GM13977 (cell line): ENCODE results near the gene FANCD2.
"Not testable (repeated sequence)": the region's sequence is repeated elsewhere in the genome, so short reads cannot be mapped to it uniquely, and the experiment has no call there.

Experiments
- DNase-seq: peaks from one replicate; pipeline ENCODE4 v3.0.0; 2012; ENCODE audit warnings: low spot score
- in situ Hi-C: fragments of 300-500 bp; cut with MboI; formaldehyde crosslinking; loops from one replicate; pipeline ENCODE4 v1.12.0; 2022; ENCODE audit warnings: low sequenced_read_pairs, low pct_unique_long_range_greater_than_20kb, mixed read lengths, inconsistent platforms; ENCODE audit not compliant: unreplicated experiment
- TF ChIP-seq, protein P1 (sequence below): IDR thresholded peaks from 2 replicates; pipeline ENCODE4 v1.5.1; 2012; ENCODE audit warnings: mild to moderate bottlenecking, control low read depth; ENCODE audit not compliant: insufficient read depth; ENCODE audit errors: extremely low read depth, missing control alignments

The FANCD2 gene

DNA sequence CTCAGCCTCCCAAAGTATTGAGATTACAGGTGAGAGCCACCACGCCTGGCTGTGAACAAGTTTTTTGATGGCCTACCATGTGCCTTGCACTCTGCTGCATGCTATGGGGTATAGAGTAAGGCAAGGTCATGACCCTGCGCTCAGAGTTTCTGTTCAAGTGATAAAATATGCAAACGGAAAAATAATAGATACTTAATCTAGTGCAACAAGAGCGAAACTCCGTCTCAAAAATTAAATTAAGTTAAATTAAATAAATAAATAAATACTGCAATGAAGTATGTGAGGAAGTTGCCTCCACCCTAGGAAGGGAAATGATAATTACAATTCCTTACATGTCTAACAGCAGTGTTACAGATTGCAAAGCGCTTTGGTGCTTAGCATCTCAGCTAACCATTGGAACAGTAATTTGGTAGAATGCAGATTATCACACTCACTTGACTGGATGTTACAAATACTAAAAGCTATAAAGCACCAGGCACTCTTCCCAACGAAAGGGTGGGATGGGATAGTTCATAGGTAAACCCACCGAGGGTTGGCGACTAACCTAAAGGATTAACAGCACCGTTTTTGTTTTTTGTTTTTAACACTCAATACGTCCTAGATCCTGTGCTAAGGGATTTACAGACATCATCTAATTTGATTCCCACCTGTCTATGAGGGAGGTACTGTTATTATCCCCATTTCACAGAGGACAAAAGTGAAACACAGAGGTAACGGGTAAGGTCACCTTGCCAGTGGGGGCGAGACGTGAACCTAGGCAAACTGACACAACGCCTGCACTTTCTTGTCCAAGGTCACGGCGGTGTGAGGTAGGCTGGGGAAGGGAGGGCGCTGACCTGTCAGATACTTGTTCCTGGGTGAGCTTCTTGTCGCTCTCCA, 793 bp upstream of the FANCD2 start:
- DNase-seq, result no peak
- in situ Hi-C loops, result no loop called here
- TF ChIP-seq, protein P1, sequence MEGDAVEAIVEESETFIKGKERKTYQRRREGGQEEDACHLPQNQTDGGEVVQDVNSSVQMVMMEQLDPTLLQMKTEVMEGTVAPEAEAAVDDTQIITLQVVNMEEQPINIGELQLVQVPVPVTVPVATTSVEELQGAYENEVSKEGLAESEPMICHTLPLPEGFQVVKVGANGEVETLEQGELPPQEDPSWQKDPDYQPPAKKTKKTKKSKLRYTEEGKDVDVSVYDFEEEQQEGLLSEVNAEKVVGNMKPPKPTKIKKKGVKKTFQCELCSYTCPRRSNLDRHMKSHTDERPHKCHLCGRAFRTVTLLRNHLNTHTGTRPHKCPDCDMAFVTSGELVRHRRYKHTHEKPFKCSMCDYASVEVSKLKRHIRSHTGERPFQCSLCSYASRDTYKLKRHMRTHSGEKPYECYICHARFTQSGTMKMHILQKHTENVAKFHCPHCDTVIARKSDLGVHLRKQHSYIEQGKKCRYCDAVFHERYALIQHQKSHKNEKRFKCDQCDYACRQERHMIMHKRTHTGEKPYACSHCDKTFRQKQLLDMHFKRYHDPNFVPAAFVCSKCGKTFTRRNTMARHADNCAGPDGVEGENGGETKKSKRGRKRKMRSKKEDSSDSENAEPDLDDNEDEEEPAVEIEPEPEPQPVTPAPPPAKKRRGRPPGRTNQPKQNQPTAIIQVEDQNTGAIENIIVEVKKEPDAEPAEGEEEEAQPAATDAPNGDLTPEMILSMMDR, result no peak

- in situ Hi-C loops, result no loop called here
- no peak for DNase-seq
- TF ChIP-seq, protein P1, result no peak
Measured at GRCh38 chr3:10041034-10041433, 14.8 kb downstream of the FANCD2 start.

GRCh38 chr3:10047876-10048275, 21.6 kb downstream of the FANCD2 start:
- DNase-seq, result no peak
- TF ChIP-seq, protein P1, result no peak
- in situ Hi-C loops, result no loop called here

DNA sequence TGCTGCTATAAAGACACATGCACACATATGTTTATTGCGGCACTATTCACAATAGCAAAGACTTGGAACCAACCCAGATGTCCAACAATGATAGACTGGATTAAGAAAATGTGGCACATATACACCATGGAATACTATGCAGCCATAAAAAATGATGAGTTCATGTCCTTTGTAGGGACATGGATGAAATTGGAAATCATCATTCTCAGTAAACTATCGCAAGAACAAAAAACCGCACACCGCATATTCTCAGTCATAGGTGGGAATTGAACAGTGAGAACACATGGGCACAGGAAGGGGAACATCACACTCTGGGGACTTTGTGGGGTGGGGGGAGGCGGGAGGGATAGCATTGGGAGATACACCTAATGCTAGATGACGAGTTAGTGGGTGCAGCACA, 26.8 kb downstream of the FANCD2 start:
- in situ Hi-C loops, DNase-seq: not testable (repeated sequence)

DNA sequence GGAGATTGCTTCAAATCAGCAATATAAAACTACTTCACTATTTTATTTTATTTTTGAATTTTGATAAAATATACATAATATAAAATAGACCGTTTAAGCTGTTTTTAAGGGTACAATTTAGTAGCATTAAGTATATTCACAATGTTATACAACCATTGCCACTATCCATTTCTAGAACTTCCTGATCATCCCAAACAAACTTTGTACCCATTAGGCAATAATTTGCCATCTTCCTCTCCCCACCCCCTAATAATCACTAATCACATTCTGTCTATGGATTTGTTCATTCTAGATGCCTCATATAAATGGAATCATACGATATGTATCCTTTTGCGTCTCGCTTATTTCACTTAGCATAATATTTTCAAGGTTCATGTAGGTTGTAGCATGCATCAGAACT, 28.9 kb downstream of the FANCD2 start:
- no peak for DNase-seq
- in situ Hi-C loops, result no loop called here
- TF ChIP-seq, protein P1, result no peak

DNA sequence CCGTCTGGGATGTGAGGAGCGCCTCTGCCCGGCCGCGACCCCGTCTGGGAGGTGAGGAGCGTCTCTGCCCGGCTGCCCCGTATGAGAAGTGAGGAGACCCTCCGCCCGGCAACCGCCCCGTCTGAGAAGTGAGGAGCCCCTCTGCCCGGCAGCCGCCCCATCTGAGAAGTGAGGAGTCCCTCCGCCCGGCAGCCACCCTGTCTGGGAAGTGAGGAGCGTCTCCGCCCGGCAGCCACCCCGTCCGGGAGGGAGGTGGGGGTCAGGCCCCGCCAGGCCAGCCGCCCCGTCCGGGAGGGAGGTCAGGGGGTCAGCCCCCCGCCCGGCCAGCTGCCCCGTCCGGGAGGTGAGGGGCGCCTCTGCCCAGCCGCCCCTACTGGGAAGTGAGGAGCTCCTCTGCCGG, 43.8 kb downstream of the FANCD2 start:
- DNase-seq, in situ Hi-C loops: not testable (repeated sequence)

DNA sequence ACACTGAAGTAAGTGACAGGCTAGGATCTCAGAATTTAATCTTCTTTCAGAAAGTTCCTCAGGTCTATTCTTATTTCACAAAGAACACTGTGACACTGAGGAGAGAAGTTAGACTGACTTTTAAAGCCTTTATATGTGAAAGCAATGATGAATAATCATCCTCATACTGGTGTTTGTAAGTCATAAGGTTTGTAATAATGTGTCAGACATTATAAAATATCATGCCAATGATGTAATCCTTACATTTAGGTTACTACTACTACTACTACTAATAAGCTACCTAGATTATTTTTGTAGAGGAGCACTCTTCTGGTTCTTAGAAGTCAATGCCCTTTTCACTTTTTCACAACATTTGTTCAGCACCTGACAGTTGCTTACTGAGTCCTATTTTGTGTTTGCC, 48.4 kb downstream of the FANCD2 start:
- TF ChIP-seq, protein P1, result no peak
- DNase-seq, result no peak
- in situ Hi-C loops, result no loop called here
